PC-9 (cell line): ENCODE results near the gene CNTNAP2. TPM values are rescaled to one million over a fixed set of nuclear protein-coding genes. Genes with fewer than 3 reads are reported as not detected.

Experiments used
- BruUV-seq: library from RNA; stranded (reverse); fragments of 400-500 nt; replicated peaks from 2 replicates; lab custom pipeline; 2021; lab: Mats Ljungman, UMichigan
- CTCF ChIA-PET: fragments of 300-600 bp; sonication (Branson Sonifier 250); formaldehyde crosslinking; loops from one replicate; lab custom pipeline; 2022; ENCODE audit warnings: antibody characterized with exemption; lab: Charles Lee
- POLR2A ChIA-PET: fragments of 300-600 bp; sonication (Branson Sonifier 250); formaldehyde crosslinking; loops from one replicate; lab custom pipeline; 2022; ENCODE audit warnings: antibody characterized with exemption; ENCODE audit not compliant: unreplicated experiment; lab: Charles Lee
- DNase-seq, 2 experiments: peaks; one replicate each; pipeline versions ENCODE4 v3.0.0 to v3.0.0-alpha.2; 2015 to 2022; ENCODE audit warnings: mixed read lengths in 1 of 2
- H2AFZ ChIP-seq: fragments of 200-600 bp; sonication (generic); 2 replicates; pipeline ENCODE4 v1.8.1; 2017; ENCODE audit warnings: antibody characterized with exemption
- H3F3A ChIP-seq: fragments of 200-600 bp; sonication (generic); 2 replicates; pipeline ENCODE4 v1.8.1; 2017; ENCODE audit warnings: antibody characterized with exemption, mild to moderate bottlenecking, low read depth; ENCODE audit not compliant: insufficient read depth
- H3K27ac ChIP-seq: fragments of 200-600 bp; sonication (generic); 2 replicates; pipeline ENCODE4 v1.6.1; 2016; ENCODE audit warnings: mixed run types
- H3K27me3 ChIP-seq: fragments of 200-600 bp; sonication (generic); 2 replicates; pipeline ENCODE4 v1.6.1; 2016; ENCODE audit warnings: low read depth, mixed run types; ENCODE audit not compliant: insufficient read depth
- H3K36me3 ChIP-seq: fragments of 200-600 bp; sonication (generic); 2 replicates; pipeline ENCODE4 v1.6.1; 2016; ENCODE audit warnings: low read depth, mixed run types
- H3K4me1 ChIP-seq: fragments of 200-600 bp; sonication (generic); replicated peaks from 2 replicates; pipeline ENCODE4 v1.6.1; 2016; ENCODE audit warnings: mixed run types; ENCODE audit not compliant: insufficient read depth
- H3K4me2 ChIP-seq: fragments of 200-600 bp; sonication (generic); 2 replicates; pipeline ENCODE4 v1.6.1; 2017; ENCODE audit warnings: mixed run types
- H3K4me3 ChIP-seq: fragments of 200-600 bp; sonication (generic); 2 replicates; pipeline ENCODE4 v1.6.1; 2016; ENCODE audit warnings: mixed run types
- H3K79me2 ChIP-seq: fragments of 200-600 bp; sonication (generic); 2 replicates; pipeline ENCODE4 v1.6.1; 2017; ENCODE audit warnings: low read depth, mixed run types
- H3K9me2 ChIP-seq: fragments of 200-600 bp; sonication (generic); 2 replicates; pipeline ENCODE4 v1.8.1; 2017; ENCODE audit warnings: mild to moderate bottlenecking; ENCODE audit not compliant: insufficient read depth
- H3K9me3 ChIP-seq: fragments of 200-600 bp; sonication (generic); 2 replicates; pipeline ENCODE4 v1.8.1; 2016; ENCODE audit warnings: low read depth; ENCODE audit not compliant: insufficient read depth
- H4K20me1 ChIP-seq: fragments of 200-600 bp; sonication (generic); 2 replicates; pipeline ENCODE4 v1.8.1; 2017; ENCODE audit not compliant: insufficient read depth
- CTCF ChIP-seq: fragments of 200-600 bp; sonication (generic); conservative IDR thresholded peaks from 2 replicates; pipeline ENCODE4 v1.6.1; 2017; ENCODE audit warnings: mixed run types, antibody characterized with exemption, mild to moderate bottlenecking, moderate library complexity
- EZH2 ChIP-seq: fragments of 200-600 bp; sonication (generic); IDR thresholded peaks from 2 replicates; pipeline ENCODE4 v1.8.0; 2017; ENCODE audit warnings: antibody characterized with exemption, low read depth
- intact Hi-C: fragments of 100-400 bp; cut with micrococcal nuclease; formaldehyde crosslinking; loops from one replicate; pipeline ENCODE4 v1.10.0; 2022; ENCODE audit not compliant: unreplicated experiment
- total RNA-seq: library from RNA; stranded (reverse); gene quantifications from 2 replicates; pipeline ENCODE4 v1.2.3, GENCODE V29; 2021

Gene CNTNAP2
- total RNA-seq, 1 experiment from 2014 or later = not detected

- POLR2A ChIA-PET = no interaction called here
- H3K4me3 ChIP-seq = no peak overlapping the region
- intact Hi-C loops = no loop called here
- no peaks in the 10 kb centered on the region for H3K9me3 ChIP-seq
- no peaks in the 10 kb centered on the region; the same call in 1 of the 2 replicates for H4K20me1 ChIP-seq
- H2AFZ ChIP-seq = no peak overlapping the region
- CTCF ChIA-PET = no interaction called here
- no peaks in the 10 kb centered on the region for H3K36me3 ChIP-seq
- H3K9me2 ChIP-seq = no peaks in the 10 kb centered on the region
- H3K79me2 ChIP-seq = no peaks in the 10 kb centered on the region
- no peaks in the 10 kb centered on the region for H3K4me1 ChIP-seq
- no peak overlapping the region for H3K27ac ChIP-seq
- H3F3A ChIP-seq = no peaks in the 10 kb centered on the region
- BruUV-seq = no TSS peak
- TF ChIP-seq EZH2 (no peak), CTCF (no peak)
- no peak overlapping the region for H3K4me2 ChIP-seq
- DNase-seq = no peak
- H3K27me3 ChIP-seq = peaks cover 79% of the 10 kb centered on the region
Measured at GRCh38 chr7:148209643-148210190, 2093.1 kb downstream of the CNTNAP2 start.

- Histone ChIP-seq H3K27ac (no peak overlapping the region), H3K9me2 (no peaks in the 10 kb centered on the region), H3K36me3 (no peaks in the 10 kb centered on the region), H3K4me2 (no peak overlapping the region), H3F3A (no peaks in the 10 kb centered on the region), H3K4me3 (no peak overlapping the region), H3K9me3 (no peaks in the 10 kb centered on the region), H2AFZ (no peak overlapping the region; the same call in 1 of the 2 replicates), H3K79me2 (no peaks in the 10 kb centered on the region), H3K4me1 (no peaks in the 10 kb centered on the region), H4K20me1 (no peaks in the 10 kb centered on the region; the same call in 1 of the 2 replicates), H3K27me3 (peaks cover 91% of the 10 kb centered on the region)
- POLR2A ChIA-PET = no interaction called here
- TF ChIP-seq EZH2 (no peak), CTCF (no peak)
- no peak for DNase-seq
- BruUV-seq = no TSS peak
- CTCF ChIA-PET = no interaction called here
- intact Hi-C loops = no loop called here
Measured at GRCh38 chr7:148210804-148211325, 2094.3 kb downstream of the CNTNAP2 start.

- TF ChIP-seq CTCF (no peak), EZH2 (no peak)
- H3K9me3 ChIP-seq = no peaks in the 10 kb centered on the region
- H3K27me3 ChIP-seq = peaks cover 91% of the 10 kb centered on the region
- no peaks in the 10 kb centered on the region; the same call in 1 of the 2 replicates for H4K20me1 ChIP-seq
- H3K79me2 ChIP-seq = no peaks in the 10 kb centered on the region
- no peaks in the 10 kb centered on the region for H3F3A ChIP-seq
- H3K4me3 ChIP-seq = no peak overlapping the region
- H3K4me1 ChIP-seq = no peaks in the 10 kb centered on the region
- no peak for DNase-seq
- no peaks in the 10 kb centered on the region for H3K9me2 ChIP-seq
- no peak overlapping the region for H2AFZ ChIP-seq
- POLR2A ChIA-PET = no interaction called here
- intact Hi-C loops = no loop called here
- no peak overlapping the region for H3K4me2 ChIP-seq
- BruUV-seq = no TSS peak
- no peak overlapping the region for H3K27ac ChIP-seq
- no peaks in the 10 kb centered on the region for H3K36me3 ChIP-seq
- CTCF ChIA-PET = no interaction called here
Measured at GRCh38 chr7:148211740-148212151, 2095.1 kb downstream of the CNTNAP2 start.
